Keratinocyte (primary cell): ENCODE results near the gene RET. TPM values are rescaled to one million over a fixed set of nuclear protein-coding genes. Genes with fewer than 3 reads are reported as not detected.

Experiments used
- DNase-seq: peaks from one replicate; pipeline ENCODE4 v3.0.0-alpha.2; 2011; ENCODE audit warnings: low read depth, missing footprints, low spot score
- FAIRE-seq: peaks from 2 replicates; lab custom pipeline; 2011; peaks lifted over from hg19 to GRCh38; lab: Jason Lieb, UNC
- H2AFZ ChIP-seq: 2 replicates; pipeline ENCODE4 v1.6.0; 2012; ENCODE audit warnings: low read length, control low read depth, inconsistent platforms; ENCODE audit not compliant: control insufficient read depth
- H3K27ac ChIP-seq: 2 replicates; pipeline ENCODE4 v1.5.1; 2011; ENCODE audit warnings: low read length; ENCODE audit not compliant: control insufficient read depth, insufficient read depth
- H3K27me3 ChIP-seq: 3 replicates; pipeline ENCODE4 v1.6.0; 2011; ENCODE audit warnings: low read length; ENCODE audit not compliant: control insufficient read depth, insufficient read depth; ENCODE audit errors: extremely low read depth
- H3K36me3 ChIP-seq, 2 experiments: 2 replicates in 1 of 2; 3 replicates in 1 of 2; pipeline ENCODE4 v1.5.1; 2011; ENCODE audit warnings: low read length in 2 of 2, mild to moderate bottlenecking in 1 of 2; ENCODE audit not compliant: control insufficient read depth in 2 of 2, insufficient read depth in 2 of 2; ENCODE audit errors: extremely low read depth in 1 of 2
- H3K4me1 ChIP-seq: 3 replicates; pipeline ENCODE4 v1.5.1; 2011; ENCODE audit warnings: low read length; ENCODE audit not compliant: control insufficient read depth, insufficient read depth; ENCODE audit errors: extremely low read depth
- H3K4me2 ChIP-seq: 3 replicates; pipeline ENCODE4 v1.6.0; 2011; ENCODE audit warnings: low read depth, low read length; ENCODE audit not compliant: control insufficient read depth, insufficient read depth; ENCODE audit errors: extremely low read depth
- H3K4me3 ChIP-seq, 3 experiments: fragments of 200-600 bp in 1 of 3; sonication (generic) in 1 of 3; 2 replicates in 2 of 3; 3 replicates in 1 of 3; pipeline ENCODE4 v1.5.1; 2011 to 2016; ENCODE audit warnings: low read length in 3 of 3, mild to moderate bottlenecking in 3 of 3, control low read depth in 2 of 3, inconsistent platforms in 1 of 3, low read depth in 1 of 3, mixed read lengths in 1 of 3, mixed run types in 1 of 3, moderate library complexity in 1 of 3; ENCODE audit not compliant: control insufficient read depth in 2 of 3, insufficient read depth in 2 of 3; ENCODE audit errors: extremely low read depth in 1 of 3
- H3K79me2 ChIP-seq: 2 replicates; pipeline ENCODE4 v1.6.0; 2012; ENCODE audit warnings: low read length; ENCODE audit not compliant: control insufficient read depth, insufficient read depth
- H3K9ac ChIP-seq: 3 replicates; pipeline ENCODE4 v1.6.0; 2011; ENCODE audit warnings: low read length; ENCODE audit not compliant: control insufficient read depth, insufficient read depth; ENCODE audit errors: extremely low read depth
- H3K9me1 ChIP-seq: 3 replicates; pipeline ENCODE4 v1.6.0; 2011; ENCODE audit warnings: low read length; ENCODE audit not compliant: control insufficient read depth, insufficient read depth; ENCODE audit errors: extremely low read depth
- H3K9me3 ChIP-seq: 2 replicates; pipeline ENCODE4 v1.5.1; 2012; ENCODE audit warnings: low read depth, low read length; ENCODE audit not compliant: control insufficient read depth
- H4K20me1 ChIP-seq: 3 replicates; pipeline ENCODE4 v1.6.0; 2011; ENCODE audit warnings: low read length; ENCODE audit not compliant: control insufficient read depth, insufficient read depth; ENCODE audit errors: extremely low read depth
- EZH2 ChIP-seq: IDR thresholded peaks from one replicate; pipeline ENCODE4 v1.6.1; 2012; ENCODE audit warnings: inconsistent platforms, mild to moderate bottlenecking, low read length, moderate library complexity
- dilution Hi-C: fragments of 300-500 bp; cut with MboI; formaldehyde crosslinking; loops from one replicate; pipeline ENCODE4 v1.7.0; 2020; ENCODE audit warnings: low sequenced_read_pairs; ENCODE audit not compliant: extremely low pct_ligation_motif_present
- polyA plus RNA-seq, 5 experiments: library from polyadenylated mRNA; depleted of rRNA in 3 of 5; stranded (reverse) in 3 of 5; stranded (forward) in 1 of 5; unstranded in 1 of 5; fragments of >200 nt; gene quantifications; 1 replicate in 1 of 5; 2 replicates in 3 of 5; 3 replicates in 1 of 5; pipeline versions ENCODE4 v1.2.1 to v1.2.3, GENCODE V29; 2011 to 2012; ENCODE audit warnings: missing spikeins in 2 of 5, low read depth in 1 of 5, low replicate concordance in 1 of 5
- TF ChIP-seq, protein P1 (sequence below), 3 experiments: IDR thresholded peaks in 1 of 3; conservative IDR thresholded peaks in 1 of 3; optimal IDR thresholded peaks in 1 of 3; 2 replicates in 2 of 3; 3 replicates in 1 of 3; pipeline versions ENCODE3 to v1.5.1; 2011; ENCODE audit warnings: low read length in 3 of 3, mild to moderate bottlenecking in 3 of 3, moderate library complexity in 2 of 3, control low read depth in 1 of 3, inconsistent platforms in 1 of 3; ENCODE audit not compliant: insufficient read depth in 2 of 3; ENCODE audit errors: extremely low read depth in 1 of 3

The RET gene
- polyA plus RNA-seq, 1 donor (not counting 4 experiments of a cell fraction or from before 2014, with no cell fraction given): 0.21 TPM

DNA sequence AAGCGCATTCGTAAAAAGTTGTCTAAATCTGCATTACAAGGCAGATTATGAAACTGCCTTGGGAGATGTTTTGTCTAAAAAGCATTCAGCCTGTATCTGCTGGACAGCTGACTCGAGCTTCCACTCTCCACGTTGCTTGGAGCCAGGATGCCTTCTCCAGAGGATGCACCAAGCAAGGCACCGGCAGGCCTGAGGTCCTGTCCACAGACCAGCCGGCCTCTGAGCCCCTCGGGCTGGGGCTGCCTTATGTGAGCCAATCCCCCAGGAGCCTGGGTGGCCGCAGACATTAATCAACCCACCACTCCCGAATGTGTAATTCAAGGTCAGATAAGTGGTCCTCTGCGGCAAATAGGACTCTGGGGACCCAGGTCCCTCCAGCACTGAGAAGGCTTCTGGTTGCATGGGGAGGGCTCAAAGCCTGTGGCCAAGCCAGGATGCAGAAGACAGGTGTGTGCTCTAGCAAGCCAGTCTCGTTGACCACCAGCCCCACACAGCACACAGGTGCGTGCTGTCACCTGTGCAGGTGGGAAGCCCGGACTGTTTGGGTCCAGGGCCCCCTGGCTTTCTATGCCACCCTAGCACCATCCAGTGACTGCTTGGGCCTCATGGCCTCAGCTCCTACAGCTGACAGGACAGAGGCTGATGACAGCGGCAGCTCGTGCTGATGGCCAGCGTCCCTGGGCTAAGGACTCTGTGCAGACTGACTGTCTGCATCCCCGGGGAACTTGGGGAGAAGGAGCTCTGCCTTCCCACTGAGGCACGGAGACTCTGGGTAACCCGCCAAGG lies 4.8 kb upstream of the RET start:
- H3K9me3 ChIP-seq: no peaks in the 10 kb centered on the region
- H3K4me3 ChIP-seq: no peak overlapping the region
- peaks cover 11% of the 10 kb centered on the region for H3K27me3 ChIP-seq
- H3K9me1 ChIP-seq: no peaks in the 10 kb centered on the region
- no peak overlapping the region for H3K4me2 ChIP-seq
- no peak for DNase-seq
- no peaks in the 10 kb centered on the region for H3K36me3 ChIP-seq
- no peak for TF ChIP-seq EZH2
- TF ChIP-seq, protein P1, sequence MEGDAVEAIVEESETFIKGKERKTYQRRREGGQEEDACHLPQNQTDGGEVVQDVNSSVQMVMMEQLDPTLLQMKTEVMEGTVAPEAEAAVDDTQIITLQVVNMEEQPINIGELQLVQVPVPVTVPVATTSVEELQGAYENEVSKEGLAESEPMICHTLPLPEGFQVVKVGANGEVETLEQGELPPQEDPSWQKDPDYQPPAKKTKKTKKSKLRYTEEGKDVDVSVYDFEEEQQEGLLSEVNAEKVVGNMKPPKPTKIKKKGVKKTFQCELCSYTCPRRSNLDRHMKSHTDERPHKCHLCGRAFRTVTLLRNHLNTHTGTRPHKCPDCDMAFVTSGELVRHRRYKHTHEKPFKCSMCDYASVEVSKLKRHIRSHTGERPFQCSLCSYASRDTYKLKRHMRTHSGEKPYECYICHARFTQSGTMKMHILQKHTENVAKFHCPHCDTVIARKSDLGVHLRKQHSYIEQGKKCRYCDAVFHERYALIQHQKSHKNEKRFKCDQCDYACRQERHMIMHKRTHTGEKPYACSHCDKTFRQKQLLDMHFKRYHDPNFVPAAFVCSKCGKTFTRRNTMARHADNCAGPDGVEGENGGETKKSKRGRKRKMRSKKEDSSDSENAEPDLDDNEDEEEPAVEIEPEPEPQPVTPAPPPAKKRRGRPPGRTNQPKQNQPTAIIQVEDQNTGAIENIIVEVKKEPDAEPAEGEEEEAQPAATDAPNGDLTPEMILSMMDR (optimal IDR thresholded peaks at IDR 0.05 in 1 of 3, IDR thresholded peaks at IDR 0.05 in 1 of 3, conservative IDR thresholded peaks at IDR 0.05 in 1 of 3; ENCODE audit: extremely low read depth in 1 of 3, insufficient read depth in 2 of 3, low read length in 3 of 3): no peak
- dilution Hi-C loops: no loop called here
- no peak overlapping the region for H2AFZ ChIP-seq
- H4K20me1 ChIP-seq: no peaks in the 10 kb centered on the region
- no peaks in the 10 kb centered on the region for H3K4me1 ChIP-seq
- H3K9ac ChIP-seq: no peak overlapping the region
- no peaks in the 10 kb centered on the region for H3K79me2 ChIP-seq
- no peak overlapping the region for H3K27ac ChIP-seq
- FAIRE-seq: no peak

DNA sequence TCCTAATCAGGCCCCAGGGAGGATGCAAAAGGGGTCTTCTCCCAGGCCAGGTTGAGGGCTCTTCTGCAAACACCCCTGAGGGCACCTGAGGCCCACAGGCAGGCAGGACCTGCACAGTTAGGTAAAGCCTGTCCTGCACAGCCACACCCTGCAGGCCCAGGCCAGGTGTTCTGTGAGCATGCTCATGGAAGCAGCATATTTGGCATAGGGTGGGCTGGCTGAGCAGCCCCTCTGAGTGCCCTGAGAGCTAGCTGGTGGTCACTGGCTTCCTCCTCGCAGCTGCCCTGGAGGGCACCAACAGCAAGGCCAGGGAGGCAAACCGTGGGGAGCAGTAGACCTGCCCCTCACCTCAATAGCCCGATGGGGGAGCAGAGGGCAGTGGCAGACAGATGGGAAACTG lies 3.7 kb upstream of the RET start:
- no peak for FAIRE-seq
- Histone ChIP-seq H3K4me1 (no peaks in the 10 kb centered on the region), H4K20me1 (no peaks in the 10 kb centered on the region), H3K9me3 (no peaks in the 10 kb centered on the region), H2AFZ (no peak overlapping the region), H3K9me1 (no peaks in the 10 kb centered on the region), H3K27me3 (peaks cover 18% of the 10 kb centered on the region), H3K79me2 (no peaks in the 10 kb centered on the region), H3K9ac (no peak overlapping the region), H3K4me2 (no peak overlapping the region), H3K4me3 (no peak overlapping the region), H3K27ac (no peak overlapping the region), H3K36me3 (no peaks in the 10 kb centered on the region)
- TF ChIP-seq, protein P1 (optimal IDR thresholded peaks at IDR 0.05 in 1 of 3, IDR thresholded peaks at IDR 0.05 in 1 of 3, conservative IDR thresholded peaks at IDR 0.05 in 1 of 3; ENCODE audit: extremely low read depth in 1 of 3, insufficient read depth in 2 of 3, low read length in 3 of 3): no peak
- no peak for DNase-seq
- dilution Hi-C loops: no loop called here
